A673 (cell line): ENCODE measurements around the gene TNKS1BP1. TPM values are rescaled to one million over a fixed set of nuclear protein-coding genes. Genes with fewer than 3 reads are reported as not detected.
A peak's percentile ranks its signal among the peaks of the same experiment; 100 is the strongest.
"Not testable (repeated sequence)": the region's sequence is repeated elsewhere in the genome, so short reads cannot be mapped to it uniquely, and the experiment has no call there.

ENCODE experiments used
- BruUV-seq: library from RNA; stranded (reverse); fragments of 400-500 nt; replicated peaks from 2 replicates; lab custom pipeline; 2021; lab: Mats Ljungman, UMichigan
- CTCF ChIA-PET: fragments of 300-600 bp; sonication (Branson Sonifier 250); formaldehyde crosslinking; loops from one replicate; lab custom pipeline; 2022; ENCODE audit warnings: antibody characterized with exemption; lab: Charles Lee
- POLR2A ChIA-PET: fragments of 300-600 bp; sonication (Branson Sonifier 250); formaldehyde crosslinking; loops from one replicate; lab custom pipeline; 2022; ENCODE audit warnings: antibody characterized with exemption; ENCODE audit not compliant: low non-redundant PET; lab: Charles Lee
- DNase-seq: peaks from one replicate; pipeline ENCODE4 v3.0.0-alpha.2; 2015; ENCODE audit warnings: low spot score
- H3K27ac ChIP-seq: fragments of 200-600 bp; sonication (generic); 2 replicates; pipeline ENCODE4 v1.5.1; 2016; ENCODE audit warnings: mixed run types, low read depth, mild to moderate bottlenecking, mixed read lengths, antibody characterized with exemption, low read length; ENCODE audit not compliant: poor library complexity, severe bottlenecking
- H3K27me3 ChIP-seq: fragments of 200-600 bp; sonication (generic); replicated peaks from 2 replicates; pipeline ENCODE4 v1.6.1; 2017; ENCODE audit warnings: mixed run types, low read depth, mild to moderate bottlenecking, mixed read lengths, antibody characterized with exemption, low read length; ENCODE audit not compliant: insufficient read depth, poor library complexity
- H3K36me3 ChIP-seq: fragments of 200-600 bp; sonication (generic); 2 replicates; pipeline ENCODE4 v1.6.1; 2016; ENCODE audit warnings: mixed run types, mild to moderate bottlenecking, mixed read lengths, antibody characterized with exemption, low read length; ENCODE audit not compliant: insufficient read depth, poor library complexity, severe bottlenecking
- H3K4me1 ChIP-seq: fragments of 200-600 bp; sonication (generic); 2 replicates; pipeline ENCODE4 v1.6.1; 2017; ENCODE audit warnings: mixed run types, mild to moderate bottlenecking, mixed read lengths, antibody characterized with exemption, low read length; ENCODE audit not compliant: insufficient read depth, poor library complexity, severe bottlenecking
- H3K4me3 ChIP-seq: fragments of 200-600 bp; sonication (generic); 2 replicates; pipeline ENCODE4 v1.5.1; 2016; ENCODE audit warnings: low read depth, mixed run types, mild to moderate bottlenecking, mixed read lengths, low read length; ENCODE audit not compliant: poor library complexity, severe bottlenecking
- H3K9me3 ChIP-seq: fragments of 200-600 bp; sonication (generic); 2 replicates; pipeline ENCODE4 v1.6.1; 2016; ENCODE audit warnings: mixed run types, low read depth, mild to moderate bottlenecking, mixed read lengths, antibody characterized with exemption, low read length; ENCODE audit not compliant: poor library complexity, severe bottlenecking
- EZH2 ChIP-seq: fragments of 200-600 bp; sonication (generic); IDR thresholded peaks from 2 replicates; pipeline ENCODE4 v1.6.1; 2017; ENCODE audit warnings: borderline replicate concordance, low read depth, mild to moderate bottlenecking, mixed read lengths, antibody characterized with exemption, low read length; ENCODE audit not compliant: poor library complexity, severe bottlenecking
- intact Hi-C: fragments of 100-400 bp; cut with micrococcal nuclease; formaldehyde crosslinking; loops from one replicate; pipeline ENCODE4 v1.10.0; 2022; ENCODE audit not compliant: unreplicated experiment
- total RNA-seq: library from RNA; stranded (reverse); gene quantifications from 2 replicates; pipeline ENCODE4 v1.2.3, GENCODE V29; 2021
- TF ChIP-seq, protein P1 (sequence below): fragments of 300-800, 200-600 bp; sonication (generic); conservative IDR thresholded peaks from 2 replicates; pipeline ENCODE4 v1.5.1; 2017; ENCODE audit warnings: low read depth, mild to moderate bottlenecking, antibody characterized with exemption, low read length, moderate library complexity, mixed read lengths

TNKS1BP1 gene
- total RNA-seq, 1 experiment from 2014 or later = 80.4 TPM

DNA sequence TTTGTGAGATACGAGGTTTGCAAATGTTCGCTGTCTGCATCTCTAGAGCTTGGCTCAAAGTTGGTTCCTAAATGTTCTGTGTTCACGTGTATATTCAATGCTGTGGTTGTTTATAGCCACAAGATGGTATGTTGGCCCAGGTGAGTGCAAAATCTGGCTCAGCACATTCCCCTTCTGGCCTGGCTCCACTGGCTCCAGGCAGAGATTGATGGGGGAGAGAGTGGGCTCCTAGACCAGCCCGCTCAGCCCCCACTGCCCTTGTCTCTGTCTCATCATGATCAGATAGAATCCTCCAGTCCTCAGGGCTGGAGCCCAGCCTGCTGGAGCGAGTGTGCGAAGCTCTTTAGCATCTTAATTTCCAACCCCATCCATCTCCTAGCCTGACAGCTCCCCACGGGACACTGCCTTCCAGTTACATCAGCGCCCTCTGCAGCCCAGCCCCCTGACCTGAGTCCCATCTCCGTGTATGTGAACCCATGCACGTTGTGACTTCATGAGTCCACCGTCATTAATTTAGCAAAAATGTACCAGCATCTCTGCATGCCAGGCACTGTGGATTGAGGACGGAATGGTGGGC is 15.4 kb upstream of the TNKS1BP1 start:
- ChIA-PET CTCF (interaction anchor here (1.0 to 1.1 kb wide), 2 partner anchors 499 to 557 kb away, joined by 3 to 4 read pairs; no protein-coding TSS in a partner anchor), POLR2A (no interaction called here)
- H3K9me3 ChIP-seq = no peaks in the 10 kb centered on the region
- H3K27me3 ChIP-seq = no peaks in the 10 kb centered on the region
- no peaks in the 10 kb centered on the region for H3K36me3 ChIP-seq
- peak; percentile 75 for DNase-seq
- intact Hi-C loops = loop anchor here (5.0 kb wide), 1 partner anchor 498 kb away; no protein-coding TSS in a partner anchor
- H3K4me3 ChIP-seq = no peak overlapping the region
- TF ChIP-seq EZH2 = no peak
- TF ChIP-seq, protein P1, sequence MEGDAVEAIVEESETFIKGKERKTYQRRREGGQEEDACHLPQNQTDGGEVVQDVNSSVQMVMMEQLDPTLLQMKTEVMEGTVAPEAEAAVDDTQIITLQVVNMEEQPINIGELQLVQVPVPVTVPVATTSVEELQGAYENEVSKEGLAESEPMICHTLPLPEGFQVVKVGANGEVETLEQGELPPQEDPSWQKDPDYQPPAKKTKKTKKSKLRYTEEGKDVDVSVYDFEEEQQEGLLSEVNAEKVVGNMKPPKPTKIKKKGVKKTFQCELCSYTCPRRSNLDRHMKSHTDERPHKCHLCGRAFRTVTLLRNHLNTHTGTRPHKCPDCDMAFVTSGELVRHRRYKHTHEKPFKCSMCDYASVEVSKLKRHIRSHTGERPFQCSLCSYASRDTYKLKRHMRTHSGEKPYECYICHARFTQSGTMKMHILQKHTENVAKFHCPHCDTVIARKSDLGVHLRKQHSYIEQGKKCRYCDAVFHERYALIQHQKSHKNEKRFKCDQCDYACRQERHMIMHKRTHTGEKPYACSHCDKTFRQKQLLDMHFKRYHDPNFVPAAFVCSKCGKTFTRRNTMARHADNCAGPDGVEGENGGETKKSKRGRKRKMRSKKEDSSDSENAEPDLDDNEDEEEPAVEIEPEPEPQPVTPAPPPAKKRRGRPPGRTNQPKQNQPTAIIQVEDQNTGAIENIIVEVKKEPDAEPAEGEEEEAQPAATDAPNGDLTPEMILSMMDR = peak; percentile 60
- H3K4me1 ChIP-seq = peaks cover 4% of the 10 kb centered on the region
- H3K27ac ChIP-seq = no peak overlapping the region
- no TSS peak for BruUV-seq

DNA sequence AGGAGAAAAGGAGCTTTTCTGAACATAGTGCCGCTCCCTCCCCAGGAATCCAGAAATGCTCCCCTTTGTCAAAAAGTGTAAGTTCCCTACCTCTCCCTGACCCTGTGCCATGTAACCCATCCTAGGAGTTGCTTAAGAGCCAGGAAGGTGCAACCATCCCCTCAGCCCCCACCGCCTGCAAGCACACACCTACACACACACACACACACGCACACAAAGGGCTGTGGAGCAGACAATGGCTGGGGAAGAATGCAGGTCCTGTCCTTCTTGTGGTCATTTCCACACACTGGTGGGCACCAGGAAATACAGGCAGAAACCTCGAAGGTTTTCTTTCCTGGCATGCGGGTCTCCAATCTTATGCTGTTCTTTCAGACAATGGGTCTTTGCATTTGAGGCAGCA is 14.6 kb upstream of the TNKS1BP1 start:
- no peaks in the 10 kb centered on the region for H3K27me3 ChIP-seq
- peaks cover 8% of the 10 kb centered on the region for H3K4me1 ChIP-seq
- ChIA-PET POLR2A (interaction anchor here (0.5 kb wide), 1 partner anchor 16 kb away, joined by 3 read pairs; no protein-coding TSS in a partner anchor), CTCF (interaction anchor here (0.5 kb wide), 1 partner anchor 35 kb away, joined by 5 read pairs; no protein-coding TSS in a partner anchor)
- BruUV-seq = no TSS peak
- no peak overlapping the region for H3K4me3 ChIP-seq
- no peaks in the 10 kb centered on the region for H3K9me3 ChIP-seq
- TF ChIP-seq EZH2 = no peak
- TF ChIP-seq, protein P1 = no peak
- peaks cover 3% of the 10 kb centered on the region for H3K36me3 ChIP-seq
- intact Hi-C loops = loop anchor here (5.0 kb wide), 1 partner anchor 328 kb away; the partner anchor contains the start of gene ZDHHC5
- no peak for DNase-seq
- H3K27ac ChIP-seq = no peak overlapping the region

DNA sequence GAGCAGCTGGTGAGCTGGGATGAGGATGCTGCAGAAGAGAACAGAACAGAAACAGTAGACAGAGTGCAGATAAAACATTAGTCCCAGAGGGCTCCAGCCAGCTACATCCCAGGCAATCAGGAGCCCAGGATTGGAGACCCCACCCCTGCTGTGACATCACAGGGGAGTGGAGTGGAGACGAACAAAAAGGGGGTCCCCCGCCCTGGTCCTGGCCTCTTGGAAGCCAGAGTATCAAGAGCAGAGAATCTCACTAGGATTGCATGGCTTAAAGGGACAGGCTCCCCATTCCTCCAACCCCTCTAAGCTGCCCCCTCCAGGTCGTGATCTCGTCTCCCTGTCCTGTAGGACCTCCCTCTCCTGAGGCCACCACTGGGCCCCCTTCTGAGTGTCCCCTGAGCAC is 13.4 kb upstream of the TNKS1BP1 start, which contains the start of gene P2RX3:
Gene P2RX3, plus strand, starts transcription at position 211 of the 400 bp plus-strand sequence. CDS start 199 bp downstream, outside the sequence.
- DNase-seq = no peak
- no peak within 1 kb of the TSS for H3K27ac ChIP-seq
- peaks cover 15% of the 10 kb centered on the region for H3K36me3 ChIP-seq
- ChIA-PET POLR2A (no interaction called here), CTCF (no interaction called here)
- BruUV-seq = no TSS peak
- H3K27me3 ChIP-seq = no peaks in the 10 kb centered on the region
- H3K4me1 ChIP-seq = peaks cover 11% of the 10 kb centered on the region
- H3K9me3 ChIP-seq = no peaks in the 10 kb centered on the region
- TF ChIP-seq, protein P1 = no peak
- no peak for TF ChIP-seq EZH2
- no peak within 1 kb of the TSS for H3K4me3 ChIP-seq
- intact Hi-C loops = loop anchor here (5.0 kb wide), 1 partner anchor 329 kb away; the partner anchor contains the start of gene ZDHHC5

DNA sequence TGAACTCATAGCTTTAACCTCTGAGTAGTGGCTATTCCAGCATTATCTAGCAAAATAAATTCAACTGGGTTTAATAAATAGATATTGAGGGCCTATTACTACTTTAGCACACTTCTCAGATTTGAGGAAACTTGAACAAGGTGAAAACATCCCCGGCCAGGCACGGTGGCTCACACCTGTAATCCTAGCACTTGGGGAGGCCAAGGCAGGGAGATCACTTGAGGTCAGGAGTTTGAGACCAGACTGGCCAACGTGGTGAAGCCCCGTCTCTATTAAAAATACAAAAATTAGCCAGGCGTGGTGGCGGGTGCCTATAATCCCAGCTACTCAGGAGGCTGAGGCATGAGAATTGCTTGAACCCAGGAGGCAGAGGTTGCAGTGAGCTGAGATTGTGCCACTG is 12.1 kb upstream of the TNKS1BP1 start:
- Histone ChIP-seq H3K4me1 (peaks cover 11% of the 10 kb centered on the region), H3K27ac (peak overlapping the region; percentile 93), H3K36me3 (peaks cover 28% of the 10 kb centered on the region)
- BruUV-seq, DNase-seq, H3K4me3 ChIP-seq, H3K9me3 ChIP-seq, H3K27me3 ChIP-seq, POLR2A ChIA-PET: not testable (repeated sequence)
- CTCF ChIA-PET = interaction anchor here (2.1 kb wide), 1 partner anchor 9 kb away, joined by 5 read pairs; no protein-coding TSS in a partner anchor
- intact Hi-C loops = loop anchor here (5.0 kb wide), 1 partner anchor 330 kb away; the partner anchor contains the start of gene ZDHHC5
